ENCODE results near the gene MCC. TPM values are rescaled to one million over a fixed set of nuclear protein-coding genes. Genes with fewer than 3 reads are reported as not detected.

The MCC gene
- total RNA-seq, 6 donors from 2014 or later, result 12.1 to 67.1 (median 21.3) TPM

DNA sequence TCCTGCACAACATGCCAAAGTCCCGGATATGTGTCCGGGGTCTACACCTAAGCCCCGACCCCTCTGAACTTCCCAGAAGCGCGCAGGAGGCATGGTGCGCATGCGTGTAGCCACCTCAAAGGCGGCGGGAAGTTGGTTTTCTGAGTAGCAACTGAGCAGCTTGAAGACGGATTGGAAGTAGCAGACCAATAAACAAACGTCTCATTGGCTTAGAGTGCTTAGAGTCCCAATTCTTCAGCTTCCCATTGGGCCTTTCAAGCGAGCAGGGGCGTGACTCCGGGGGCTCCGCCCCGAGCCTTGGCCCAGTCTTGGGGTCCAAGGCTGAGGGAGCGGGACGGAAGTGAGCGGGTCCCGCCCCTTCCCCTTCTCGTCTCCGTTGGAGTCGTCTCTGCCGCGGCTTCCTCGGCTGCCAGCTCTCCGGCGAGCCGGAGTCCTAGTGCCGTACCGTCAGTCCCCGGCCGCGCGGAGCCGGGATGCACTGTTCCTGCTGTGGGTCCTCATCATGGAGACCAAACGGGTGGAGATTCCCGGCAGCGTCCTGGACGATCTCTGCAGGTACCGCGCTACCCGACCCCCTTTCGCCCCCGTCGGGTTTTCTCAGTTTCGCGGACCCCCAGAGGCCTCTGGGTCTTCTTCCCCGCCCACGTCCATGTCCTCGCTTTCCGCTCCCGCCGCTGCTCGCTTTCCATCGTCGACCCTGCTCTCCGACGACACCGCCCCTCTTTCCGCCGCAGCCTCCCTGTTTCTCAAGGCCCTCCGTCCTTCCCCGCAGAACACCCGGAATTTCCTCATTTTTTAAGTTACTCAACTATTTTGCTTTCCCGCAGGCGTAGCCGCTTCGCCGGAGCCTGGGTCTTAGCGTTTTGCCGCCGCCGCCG lies 511.6 kb downstream of the MCC start, which contains the start of gene DCP2:
DCP2 (plus strand) TSS at position 367 of the 878 bp plus-strand sequence; CDS start at position 503, 136 bp downstream.
- H3K36me3 ChIP-seq, result no peaks in the 10 kb centered on the region
- H3K27me3 ChIP-seq, result no peaks in the 10 kb centered on the region
- peaks cover 20 to 30% (median 27%) of the 10 kb centered on the region in 4 donors for H3K4me1 ChIP-seq
- peak; percentile 96 to 98 for DNase-seq
- 0% methylated on average over 44 to 59 of the region's 75 CpGs for WGBS, 2 donors
- H3K27ac ChIP-seq, result peak within 1 kb of the TSS; percentile 89 to 97 (median 94)
- H3K4me3 ChIP-seq, result peak within 1 kb of the TSS; percentile 72 to 97 (median 78)
- ATAC-seq (ENCODE audit: low FRiP score in 2 of 2), result peak; percentile 100
- H3K9me3 ChIP-seq, result no peaks in the 10 kb centered on the region
- TF ChIP-seq POLR2AphosphoS5 (IDR thresholded peaks at IDR 0.05), result peak; percentile 77 to 89
- TF ChIP-seq CTCF (IDR thresholded peaks at IDR 0.05), result no peak
- TF ChIP-seq POLR2A (IDR thresholded peaks at IDR 0.05), result peak; percentile 53 to 90 (median 78)
- no peak for TF ChIP-seq EP300 (IDR thresholded peaks at IDR 0.05)

DNA sequence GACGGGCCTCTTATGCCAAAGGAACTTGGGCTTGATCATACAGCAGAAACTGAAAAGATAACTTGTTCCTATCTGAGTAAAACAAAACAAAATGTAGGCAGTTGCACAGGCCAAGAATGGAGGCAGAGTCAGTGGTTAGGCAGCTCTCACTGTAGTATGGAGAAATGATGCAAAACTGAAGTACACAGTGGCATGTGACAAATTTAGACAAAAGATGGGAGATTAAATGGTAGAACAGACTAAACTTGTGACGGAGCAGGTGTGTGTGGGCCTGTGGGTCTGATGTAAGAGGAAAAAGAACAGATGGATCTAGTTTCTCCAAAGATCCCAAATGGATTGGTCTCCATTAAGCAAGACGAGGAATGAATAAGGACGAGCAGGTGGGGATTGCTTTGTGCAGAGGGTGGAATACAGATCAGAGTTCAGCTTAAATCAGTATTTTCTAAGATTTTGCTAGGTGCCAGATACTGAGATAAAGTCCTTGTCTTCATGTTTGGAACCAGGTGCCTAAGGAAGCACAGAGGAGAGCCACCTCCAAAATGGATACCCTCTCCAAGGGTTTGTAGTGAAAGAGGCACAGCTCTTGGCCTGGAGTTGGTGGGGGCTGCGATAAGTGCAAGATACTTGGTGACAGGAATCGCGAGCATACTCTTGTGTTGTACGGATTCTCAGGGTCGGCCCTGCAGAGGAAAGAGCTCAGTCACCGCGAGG lies 512.4 kb downstream of the MCC start:
- Histone ChIP-seq H3K27ac (peak overlapping the region; percentile 89 to 97 (median 94)), H3K36me3 (no peaks in the 10 kb centered on the region), H3K4me3 (peak overlapping the region; percentile 15 to 84 (median 72)), H3K27me3 (no peaks in the 10 kb centered on the region), H3K9me3 (no peaks in the 10 kb centered on the region), H3K4me1 (peaks cover 19 to 30% (median 27%) of the 10 kb centered on the region in 4 donors)
- ATAC-seq (ENCODE audit: low FRiP score in 2 of 2) (peak; percentile 14 to 19), DNase-seq (no peak)
- WGBS, 2 donors, result 33 to 47% methylated on average over 8 to 11 of the region's 11 CpGs
- no peak for TF ChIP-seq POLR2A (IDR thresholded peaks at IDR 0.05)
- TF ChIP-seq POLR2AphosphoS5 (IDR thresholded peaks at IDR 0.05), result no peak
- no peak for TF ChIP-seq CTCF (IDR thresholded peaks at IDR 0.05)
- TF ChIP-seq EP300 (IDR thresholded peaks at IDR 0.05), result no peak

DNA sequence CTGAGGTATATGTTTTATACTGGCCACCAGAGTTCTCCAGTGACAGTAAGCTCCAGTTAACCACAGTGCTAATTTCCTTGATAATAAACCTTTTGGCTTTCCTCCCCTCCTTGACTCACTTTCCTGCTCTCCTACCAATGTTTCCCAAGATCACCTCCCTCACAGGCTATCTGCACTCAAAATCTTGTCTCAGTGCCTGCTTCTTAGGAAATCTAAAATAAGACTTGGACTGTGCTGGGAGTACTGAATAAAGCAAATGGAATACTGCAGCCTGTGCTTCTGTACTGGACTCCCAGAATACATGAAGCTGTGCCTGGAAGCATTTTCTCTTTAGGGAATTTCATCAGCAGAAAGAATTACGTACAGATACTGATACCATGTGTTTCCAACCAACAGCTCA lies 513.4 kb downstream of the MCC start:
- Histone ChIP-seq H3K36me3 (no peaks in the 10 kb centered on the region), H3K27ac (no peak overlapping the region), H3K4me3 (no peak overlapping the region), H3K9me3 (no peaks in the 10 kb centered on the region), H3K27me3 (no peaks in the 10 kb centered on the region), H3K4me1 (peaks cover 17 to 27% (median 24%) of the 10 kb centered on the region in 4 donors)
- no peak for TF ChIP-seq EP300 (IDR thresholded peaks at IDR 0.05)
- TF ChIP-seq POLR2A (IDR thresholded peaks at IDR 0.05), result no peak
- no peak for TF ChIP-seq CTCF (IDR thresholded peaks at IDR 0.05)
- TF ChIP-seq POLR2AphosphoS5 (IDR thresholded peaks at IDR 0.05), result no peak
- 96 to 100% methylated on average over 1 of the region's 1 CpG for WGBS, 2 donors
- ATAC-seq (ENCODE audit: low FRiP score in 2 of 2), result no peak
- no peak for DNase-seq

- ATAC-seq (ENCODE audit: low FRiP score in 2 of 2), result no peak
- TF ChIP-seq POLR2A (IDR thresholded peaks at IDR 0.05), result no peak
- no peak for TF ChIP-seq CTCF (IDR thresholded peaks at IDR 0.05)
Measured at GRCh38 chr5:112973904-112974303, 514.3 kb downstream of the MCC start.

More at GRCh38 chr5:112973904-112974303, 514.3 kb downstream of the MCC start:
- Histone ChIP-seq H3K27me3 (no peaks in the 10 kb centered on the region), H3K36me3 (no peaks in the 10 kb centered on the region), H3K9me3 (no peaks in the 10 kb centered on the region), H3K4me3 (no peak overlapping the region), H3K27ac (no peak overlapping the region), H3K4me1 (peaks cover 13 to 17% (median 15%) of the 10 kb centered on the region in 4 donors)
- no peak for DNase-seq
- 80 to 93% methylated on average over 1 of the region's 1 CpG for WGBS, 2 donors

Measured in upper lobe of left lung (tissue), 6 donors.